ENCODE measurements around the gene APBA2.

DNA sequence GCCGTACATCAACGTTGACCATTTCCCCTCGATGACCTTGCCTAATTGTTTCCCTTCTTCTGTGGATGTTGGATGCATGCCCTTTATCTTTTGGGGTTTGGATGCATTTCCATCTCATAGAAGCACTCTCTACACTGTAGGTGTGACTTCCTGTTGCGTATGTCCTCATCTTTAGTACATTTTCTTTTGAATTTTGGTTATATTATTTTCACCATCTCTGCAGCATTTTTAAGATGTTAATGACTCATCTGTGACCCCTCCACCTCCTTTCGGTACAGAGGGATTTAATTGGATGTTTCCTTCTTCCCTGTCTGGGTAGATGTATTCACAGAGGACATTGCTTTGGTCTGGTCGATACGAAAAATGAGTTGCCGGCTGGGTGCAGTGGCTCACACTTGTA lies 172.1 kb downstream of the APBA2 start:
- TF ChIP-seq, protein P1, sequence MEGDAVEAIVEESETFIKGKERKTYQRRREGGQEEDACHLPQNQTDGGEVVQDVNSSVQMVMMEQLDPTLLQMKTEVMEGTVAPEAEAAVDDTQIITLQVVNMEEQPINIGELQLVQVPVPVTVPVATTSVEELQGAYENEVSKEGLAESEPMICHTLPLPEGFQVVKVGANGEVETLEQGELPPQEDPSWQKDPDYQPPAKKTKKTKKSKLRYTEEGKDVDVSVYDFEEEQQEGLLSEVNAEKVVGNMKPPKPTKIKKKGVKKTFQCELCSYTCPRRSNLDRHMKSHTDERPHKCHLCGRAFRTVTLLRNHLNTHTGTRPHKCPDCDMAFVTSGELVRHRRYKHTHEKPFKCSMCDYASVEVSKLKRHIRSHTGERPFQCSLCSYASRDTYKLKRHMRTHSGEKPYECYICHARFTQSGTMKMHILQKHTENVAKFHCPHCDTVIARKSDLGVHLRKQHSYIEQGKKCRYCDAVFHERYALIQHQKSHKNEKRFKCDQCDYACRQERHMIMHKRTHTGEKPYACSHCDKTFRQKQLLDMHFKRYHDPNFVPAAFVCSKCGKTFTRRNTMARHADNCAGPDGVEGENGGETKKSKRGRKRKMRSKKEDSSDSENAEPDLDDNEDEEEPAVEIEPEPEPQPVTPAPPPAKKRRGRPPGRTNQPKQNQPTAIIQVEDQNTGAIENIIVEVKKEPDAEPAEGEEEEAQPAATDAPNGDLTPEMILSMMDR (IDR thresholded peaks at IDR 0.05) = no peak
- no peak for TF ChIP-seq POLR2A (IDR thresholded peaks at IDR 0.05)
